NCI-H2107 treated with DMSO at 0.1 percent for 48 hours (cell line): ENCODE measurements around the gene ATAD3A.
"Not testable (repeated sequence)": the region's sequence is repeated elsewhere in the genome, so short reads cannot be mapped to it uniquely, and the experiment has no call there.

Source experiments
- DNase-seq: peaks from one replicate; lab custom pipeline; 2025; ENCODE audit not compliant: unreplicated experiment; lab: John Stamatoyannopoulos, UW

Gene ATAD3A

DNA sequence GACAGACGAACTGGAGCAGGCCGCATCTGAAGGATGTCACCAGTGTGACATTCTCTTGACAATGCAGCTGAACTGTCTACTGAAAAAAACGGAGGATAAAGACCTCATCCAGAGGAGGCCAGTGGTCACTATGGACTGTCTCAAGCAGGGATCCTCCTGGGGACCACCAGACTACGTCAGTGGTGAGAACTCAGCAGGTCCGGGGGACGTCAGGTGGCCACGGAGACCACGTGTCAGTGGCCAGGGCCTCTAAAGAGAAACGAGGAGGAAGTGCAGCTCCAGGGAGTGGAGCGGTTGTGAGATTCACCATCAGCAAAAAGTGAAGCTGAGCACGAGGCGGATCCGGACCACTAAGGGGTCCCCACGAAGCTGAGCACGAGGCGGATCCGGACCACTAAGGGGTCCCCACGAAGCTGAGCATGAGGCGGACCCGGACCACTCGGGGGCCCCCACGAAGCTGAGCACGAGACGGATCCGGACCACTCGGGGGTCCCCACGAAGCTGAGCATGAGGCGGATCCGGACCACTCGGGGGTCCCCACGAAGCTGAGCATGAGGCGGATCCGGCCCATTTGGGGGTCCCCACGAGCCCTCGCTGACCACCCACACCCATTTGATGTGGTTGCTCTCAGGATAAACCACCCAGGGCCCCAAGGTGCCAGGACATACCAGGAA, 42.0 kb downstream of the ATAD3A start:
- DNase-seq, result no peak

DNA sequence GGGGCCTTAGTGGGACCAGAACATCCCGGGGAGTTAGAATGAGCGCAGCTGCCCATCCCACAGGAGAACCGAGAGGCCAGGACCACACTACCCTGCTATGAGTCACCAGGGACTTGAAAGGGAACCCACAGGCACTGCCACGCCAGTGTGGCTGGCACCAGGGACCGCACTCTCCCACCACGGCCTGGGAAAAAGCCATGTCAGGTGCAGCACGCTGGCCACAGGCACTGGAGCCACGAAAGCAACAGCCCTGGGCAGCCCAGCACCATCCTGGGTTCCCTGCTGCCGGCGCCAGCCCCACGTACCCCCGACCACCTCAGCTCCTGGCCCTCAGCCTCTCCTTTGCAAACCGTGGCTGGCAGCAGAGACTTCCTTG, 42.6 kb downstream of the ATAD3A start:
- DNase-seq, result no peak

DNA sequence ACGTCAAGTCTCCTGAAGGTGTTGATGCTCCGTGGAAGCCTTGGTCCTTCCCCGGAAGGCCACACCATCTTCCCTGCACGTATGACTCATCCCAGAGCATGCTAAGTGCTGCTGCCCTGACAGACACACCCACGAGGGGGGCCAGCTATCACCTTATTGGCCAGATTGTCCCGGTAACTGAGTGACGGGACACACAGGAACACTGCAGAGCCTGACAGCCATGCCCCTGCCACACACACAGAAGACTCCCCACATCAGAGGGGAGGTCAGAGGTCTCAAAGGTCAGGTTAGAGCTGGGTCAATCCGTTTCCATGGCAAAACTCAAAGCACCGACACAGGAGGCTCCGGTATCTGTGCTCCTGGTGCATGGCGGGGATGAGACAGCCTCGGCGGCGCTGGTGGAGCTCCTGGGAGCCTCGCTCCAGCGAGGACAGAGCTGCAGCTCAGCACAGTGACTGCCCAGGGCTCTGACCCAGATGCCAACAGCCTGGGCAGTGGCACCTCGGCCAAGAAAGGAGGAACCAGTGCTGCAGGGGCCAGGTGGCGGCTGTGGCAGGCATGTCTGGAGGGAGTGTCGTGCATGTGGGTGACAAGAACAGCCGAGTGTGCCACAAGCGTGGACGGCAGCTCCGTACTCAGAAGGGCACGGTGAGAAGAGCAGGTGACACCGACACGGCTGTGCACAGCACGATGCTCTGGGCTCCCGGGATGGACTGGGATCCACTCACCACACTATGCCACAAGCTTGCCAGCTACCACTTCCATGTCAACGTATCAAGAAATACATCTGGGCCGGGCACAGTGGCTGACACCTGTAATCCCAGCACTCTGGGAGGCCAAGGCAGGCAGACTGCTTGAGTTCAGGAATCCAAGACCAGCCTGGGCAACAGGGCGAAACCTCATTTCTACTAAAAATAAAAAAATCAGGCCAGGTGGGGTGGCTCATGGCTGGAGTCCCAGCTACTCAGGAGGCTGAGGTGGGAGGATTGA, 43.3 kb downstream of the ATAD3A start:
- no peak for DNase-seq

DNA sequence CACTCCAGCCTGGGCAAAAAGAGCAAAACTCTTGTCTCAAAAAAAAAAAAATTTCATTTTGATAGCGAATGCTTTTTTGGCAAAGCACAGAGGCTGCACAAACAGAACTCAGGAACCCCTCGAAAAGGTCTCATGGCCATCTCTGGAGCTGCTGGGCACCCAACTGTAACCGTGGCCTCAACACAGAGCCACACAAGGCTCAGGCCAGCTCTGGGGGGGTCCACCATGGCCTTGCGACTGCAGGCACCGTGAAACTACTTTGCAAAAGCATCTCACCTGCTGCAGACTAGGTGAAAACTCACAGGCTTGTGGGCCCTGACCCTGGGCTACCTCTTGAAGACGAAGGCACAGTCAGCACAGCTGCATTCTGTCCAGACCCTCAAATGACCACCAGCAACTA, 44.5 kb downstream of the ATAD3A start:
- no peak for DNase-seq

DNA sequence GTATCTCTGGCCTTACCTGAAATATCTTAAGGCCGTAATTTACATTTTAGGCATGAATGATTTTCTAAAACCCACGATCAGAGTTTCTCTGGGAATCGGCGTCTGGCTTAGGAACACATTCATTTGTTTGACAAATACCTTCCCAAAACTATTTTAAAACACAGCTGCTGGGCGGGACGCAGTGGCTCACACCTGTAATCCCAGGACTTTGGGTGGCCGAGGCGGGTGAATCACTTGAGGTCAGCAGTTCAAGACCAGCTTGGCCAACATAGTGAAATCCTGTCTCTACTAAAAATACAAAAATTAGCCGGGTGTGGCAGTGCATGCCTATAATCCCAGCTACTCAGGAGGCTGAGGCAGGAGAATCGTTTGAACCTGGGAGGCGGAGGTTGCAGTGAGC, 45.0 kb downstream of the ATAD3A start:
- DNase-seq, result not testable (repeated sequence)

DNA sequence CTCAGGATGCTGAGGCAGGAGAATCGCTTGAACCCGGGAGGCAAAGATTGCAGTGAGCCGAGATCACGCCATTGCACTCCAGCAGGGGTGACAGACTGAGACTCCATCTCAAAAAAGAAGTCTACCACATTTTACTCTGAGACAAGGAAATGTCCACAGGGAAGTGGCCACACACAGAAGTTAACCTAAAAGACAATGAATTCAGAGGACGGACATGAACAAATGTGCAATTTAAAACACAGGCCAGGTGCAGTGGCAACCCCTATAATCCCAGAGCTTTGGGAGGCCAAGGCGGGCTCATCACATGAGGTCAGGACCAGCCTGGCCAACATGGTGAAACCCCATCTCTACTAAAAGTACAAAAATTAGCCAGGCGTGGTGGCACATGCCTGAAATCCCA, 45.7 kb downstream of the ATAD3A start:
- not testable (repeated sequence) for DNase-seq

DNA sequence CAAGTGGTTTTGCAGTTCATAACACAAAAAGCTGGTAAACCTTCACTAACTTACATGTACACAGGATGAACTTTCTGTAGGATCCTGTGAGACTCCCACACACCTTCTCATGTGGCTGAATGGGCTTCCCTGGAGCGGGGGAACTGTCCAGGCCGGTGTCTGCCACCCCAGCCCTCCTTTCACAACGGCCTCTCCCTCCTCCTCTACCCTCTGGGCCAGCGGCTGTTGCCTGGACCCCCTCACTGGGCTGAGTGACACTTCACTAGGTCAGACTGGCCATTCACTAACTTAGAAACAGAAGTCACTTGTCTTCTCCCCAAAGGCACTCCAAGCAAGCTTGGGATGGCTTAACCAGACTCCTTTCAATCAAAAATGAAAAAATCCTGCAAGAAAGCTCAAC, 46.6 kb downstream of the ATAD3A start:
- no peak for DNase-seq

DNA sequence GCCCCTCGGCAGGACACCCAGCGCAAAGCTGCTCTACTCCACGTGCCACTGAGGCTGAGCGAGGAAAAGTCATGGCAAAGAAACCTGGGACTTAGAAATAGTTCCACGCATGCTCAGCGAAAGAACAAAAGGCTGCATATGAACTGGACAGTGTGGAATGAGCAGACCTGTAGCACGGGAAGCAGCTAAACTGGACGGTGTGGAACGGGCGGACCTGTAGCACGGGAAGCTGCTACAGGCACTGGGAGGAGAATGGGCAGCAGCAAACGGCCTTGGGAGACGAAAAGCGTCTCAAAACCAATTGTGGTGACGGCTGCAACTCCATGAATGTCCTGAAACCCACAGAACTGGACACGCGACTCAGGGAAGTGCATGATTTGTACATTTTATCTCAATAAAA, 47.1 kb downstream of the ATAD3A start:
- no peak for DNase-seq

DNA sequence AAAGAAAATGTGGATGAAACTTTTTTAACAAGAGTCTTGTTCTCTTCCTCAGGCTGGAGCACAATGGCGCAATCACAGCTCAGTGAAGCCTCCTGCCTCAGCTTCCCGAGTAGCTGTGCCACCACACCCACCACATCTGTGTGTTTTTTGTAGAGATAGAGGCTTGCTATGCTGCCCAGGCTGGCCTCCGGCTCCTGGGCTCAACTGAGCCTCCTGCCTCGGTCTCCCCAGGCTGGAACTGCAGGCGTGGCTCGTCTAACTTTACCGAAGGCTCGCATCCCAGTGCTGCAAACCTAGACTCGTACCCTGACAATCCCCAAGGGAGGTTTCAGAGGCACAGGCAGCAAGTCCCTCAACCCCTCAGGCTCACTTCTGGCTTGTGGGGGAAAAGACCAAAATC, 48.2 kb downstream of the ATAD3A start:
- no peak for DNase-seq

DNA sequence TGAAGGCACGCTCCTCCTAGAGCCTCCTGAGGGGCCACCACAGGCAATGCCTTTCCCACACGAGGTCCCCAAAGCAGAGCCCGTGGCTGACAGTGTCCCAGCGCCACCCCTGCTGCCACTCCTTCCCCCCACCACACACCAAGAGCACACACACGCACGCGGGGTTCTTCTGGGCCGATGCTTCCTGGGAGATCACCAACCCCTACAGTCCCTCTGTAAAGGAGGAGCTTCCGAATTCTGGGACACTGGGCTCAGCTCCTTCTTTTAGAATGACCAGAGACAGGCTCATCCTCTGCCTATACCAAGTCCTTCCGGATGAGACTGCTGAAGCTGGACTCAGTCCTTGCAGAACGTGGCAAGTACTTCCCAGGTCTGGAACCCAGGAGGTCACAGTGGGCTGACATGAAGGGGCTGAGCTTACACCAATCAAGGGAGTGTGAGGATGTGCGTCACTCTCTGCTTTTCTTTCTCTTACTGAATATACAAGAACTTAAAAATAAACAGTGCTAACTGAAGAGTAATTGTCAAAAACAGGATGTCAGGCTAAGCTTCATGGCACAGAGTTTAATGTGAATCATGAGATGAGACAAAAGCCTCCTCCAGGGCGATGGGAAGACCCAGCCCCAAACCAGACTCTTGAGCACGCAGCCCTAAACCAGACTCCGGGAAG, 50.0 kb downstream of the ATAD3A start:
- no peak for DNase-seq

DNA sequence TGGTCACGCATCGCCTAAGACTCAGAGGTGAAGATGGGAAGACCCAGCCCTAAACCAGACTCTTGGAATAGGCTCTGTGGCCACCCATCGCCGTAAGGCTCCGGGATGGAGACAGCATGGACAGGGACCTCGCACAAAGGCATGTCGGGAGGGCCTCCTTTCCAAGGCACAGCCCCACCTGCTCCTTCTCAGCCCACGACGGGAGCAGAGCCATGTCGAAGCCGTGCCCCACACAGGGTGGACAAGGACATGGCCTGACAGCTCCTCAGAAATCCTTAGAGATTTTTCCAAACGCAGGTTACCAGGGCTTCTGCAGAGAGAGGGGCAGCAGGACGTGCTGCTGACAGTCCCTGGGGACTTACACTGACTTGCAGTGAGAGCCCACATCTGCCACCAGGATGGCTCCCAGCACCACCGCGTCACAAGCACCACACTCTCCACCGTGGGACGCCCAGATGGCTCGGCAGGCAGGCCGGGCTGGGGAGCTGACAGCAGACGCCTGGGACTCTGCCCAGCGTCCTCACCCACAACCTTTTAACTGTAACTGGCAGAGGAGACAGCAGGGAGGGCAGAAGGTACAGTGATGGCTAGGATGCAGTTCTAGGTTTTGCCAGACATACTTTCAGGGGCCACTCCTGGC, 50.7 kb downstream of the ATAD3A start:
- DNase-seq, result no peak

DNA sequence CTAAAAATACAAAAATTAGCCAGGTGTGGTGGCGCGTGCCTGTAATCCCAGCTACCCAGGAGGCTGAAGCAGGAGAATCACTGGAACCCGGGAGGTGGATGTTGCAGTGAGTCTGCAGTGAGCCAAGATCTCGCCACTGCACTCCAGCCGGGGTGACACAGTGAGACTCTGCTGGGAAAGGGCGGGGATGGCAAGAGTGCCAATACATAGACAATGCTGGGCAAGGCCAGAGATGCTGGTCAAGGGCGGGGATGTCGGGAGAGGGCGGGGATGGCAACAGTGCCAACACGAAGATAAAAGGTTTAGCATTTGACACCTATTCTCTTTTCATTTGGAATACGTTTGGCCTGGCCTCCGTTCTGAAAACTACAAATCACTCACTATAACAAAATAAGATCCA, 51.7 kb downstream of the ATAD3A start:
- no peak for DNase-seq

DNA sequence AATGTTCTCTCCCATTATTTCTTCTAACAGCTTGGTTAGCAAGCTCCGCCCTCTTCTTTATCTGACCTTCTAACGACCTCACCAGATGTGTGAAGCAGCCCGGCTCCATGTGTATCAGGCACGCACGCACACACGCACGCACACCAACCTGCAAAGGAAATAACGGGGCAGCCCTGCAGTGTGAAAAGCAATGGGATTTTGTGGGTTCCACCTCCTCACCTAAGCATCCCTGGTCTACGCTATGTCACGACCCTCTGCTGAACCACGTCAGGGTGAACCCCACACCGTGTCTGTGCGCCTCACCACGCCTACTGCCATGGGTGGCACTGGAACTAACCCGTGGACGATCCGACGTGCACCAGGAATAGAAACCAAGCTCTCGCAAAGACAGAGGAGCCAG, 52.3 kb downstream of the ATAD3A start:
- no peak for DNase-seq

DNA sequence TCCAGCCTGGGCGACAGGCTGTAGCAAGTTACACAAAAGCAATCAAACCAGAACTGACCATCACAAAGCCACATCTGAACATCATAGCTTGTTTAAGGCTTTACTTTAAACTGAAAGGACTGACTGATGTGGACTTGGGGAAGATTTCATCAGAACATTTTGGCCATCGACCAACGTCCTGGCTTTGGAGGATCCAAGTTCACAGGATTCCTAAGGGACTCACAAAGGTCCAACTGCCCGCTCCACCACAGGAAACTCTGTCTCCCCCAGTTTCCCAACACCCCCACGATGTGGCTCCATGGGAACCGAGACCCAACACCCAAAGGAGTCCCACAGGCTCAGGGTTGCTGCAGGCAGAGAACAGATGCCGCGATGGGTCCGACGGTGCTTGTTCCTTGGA, 53.4 kb downstream of the ATAD3A start:
- DNase-seq, result no peak

DNA sequence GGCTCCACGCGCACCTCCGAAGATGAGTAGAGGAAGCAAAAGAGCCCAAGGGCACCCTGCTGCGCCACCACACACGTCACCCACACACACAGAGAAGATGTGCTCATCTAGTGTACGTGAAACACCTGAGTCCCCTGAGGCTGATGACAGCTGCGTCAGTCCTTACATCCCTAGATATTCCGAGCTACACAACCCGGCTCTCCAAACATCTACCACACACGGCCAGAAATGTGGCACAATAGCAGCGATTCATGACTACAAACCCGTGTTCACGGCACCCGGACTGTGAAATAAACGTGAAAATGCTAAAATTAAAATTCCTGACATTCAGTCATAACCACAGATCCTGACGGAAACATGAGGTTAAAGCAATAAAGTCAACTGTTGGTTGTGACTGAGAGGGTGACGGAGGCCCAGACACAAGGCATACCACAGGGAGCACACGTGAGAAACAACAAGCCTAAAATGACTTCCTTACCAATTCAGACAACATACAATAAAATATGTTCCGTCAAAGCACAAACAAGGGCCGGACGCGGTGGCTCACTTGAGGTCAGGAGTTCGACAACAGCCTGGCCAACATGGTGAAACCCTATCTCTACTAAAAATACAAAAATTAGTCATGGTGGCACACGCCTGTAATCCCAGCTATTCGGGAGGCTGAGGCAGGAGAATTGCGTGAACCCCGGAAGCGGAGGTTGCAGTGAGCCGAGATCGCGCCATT, 55.4 kb downstream of the ATAD3A start:
- DNase-seq, result no peak

DNA sequence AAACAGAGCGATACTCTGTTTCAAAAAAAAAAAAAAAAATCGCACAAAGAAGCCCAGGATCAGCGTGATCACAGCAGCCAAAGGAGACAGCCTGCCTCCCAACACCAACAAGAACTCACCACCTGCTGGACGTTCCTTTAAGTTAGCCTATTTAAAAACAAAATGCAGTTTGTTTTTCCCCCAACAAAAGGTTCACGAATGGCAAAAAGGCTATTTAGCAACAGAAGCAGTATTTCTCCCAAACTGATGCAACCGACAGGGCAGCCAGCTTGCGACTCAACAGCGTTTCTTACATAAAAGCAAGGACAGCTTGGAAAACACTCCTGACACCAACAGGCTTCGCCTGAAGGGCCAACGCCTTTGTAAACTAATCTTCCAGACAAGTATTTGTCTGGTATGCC, 55.9 kb downstream of the ATAD3A start:
- DNase-seq, result no peak

DNA sequence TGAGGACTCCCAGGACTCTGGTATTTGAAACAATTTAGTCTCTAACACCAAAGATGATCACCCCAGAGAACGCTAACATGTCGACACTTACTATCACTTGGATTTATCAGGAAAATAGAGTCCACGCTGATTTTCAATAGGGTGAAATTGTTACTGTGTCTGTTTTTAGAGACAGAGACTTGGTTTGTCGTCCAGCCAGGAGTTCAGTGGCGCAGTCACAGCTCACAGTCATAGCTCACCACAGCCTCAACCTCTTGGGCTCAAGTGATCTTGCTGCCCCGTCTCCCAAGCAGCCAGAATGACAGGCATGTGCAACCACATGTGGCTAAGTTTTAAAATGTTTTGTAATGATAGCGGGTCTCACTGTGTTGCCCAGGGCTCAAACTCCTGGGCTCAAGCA, 57.4 kb downstream of the ATAD3A start:
- no peak for DNase-seq

DNA sequence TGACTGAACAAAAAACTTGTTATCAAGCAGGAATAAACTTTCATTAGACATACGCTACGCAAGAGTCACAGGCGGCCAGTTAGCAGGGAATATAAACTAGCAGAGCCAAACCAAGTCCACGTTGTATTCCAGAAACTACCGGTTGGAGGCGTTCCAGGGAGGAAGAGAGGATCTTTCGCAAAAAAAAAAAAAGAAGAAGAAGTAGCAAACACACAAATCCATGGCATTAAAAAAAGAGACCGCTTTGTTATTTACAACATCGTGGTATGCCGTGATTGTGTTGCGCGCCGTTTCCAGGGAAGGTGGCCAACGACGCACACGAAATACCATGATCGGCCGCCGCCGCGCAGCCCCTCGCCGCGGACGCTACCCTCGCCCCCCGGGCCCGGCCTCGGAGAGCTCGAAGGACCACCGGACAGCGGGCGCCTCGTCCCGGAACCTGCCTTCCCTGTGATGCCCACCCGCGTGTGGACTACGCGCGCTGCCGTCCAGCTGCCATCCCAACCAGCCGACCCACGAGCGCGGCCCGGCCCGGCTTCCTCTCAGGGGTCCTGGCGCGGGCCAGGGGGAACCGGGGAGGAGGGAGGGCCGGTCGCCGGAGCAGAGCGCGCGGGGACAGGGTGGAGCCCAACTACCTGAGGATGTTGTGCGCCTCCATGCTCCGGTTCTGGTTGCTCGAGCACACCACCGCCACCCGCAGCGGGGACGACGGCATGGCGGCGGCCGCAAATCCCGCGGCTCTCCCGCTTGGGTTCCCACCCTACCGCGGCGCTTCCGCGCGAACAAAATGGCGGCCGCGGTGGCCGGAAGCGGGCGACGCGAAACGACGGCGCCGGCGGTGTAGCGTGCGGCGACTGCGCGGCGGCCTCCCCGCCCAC, 62.1 kb downstream of the ATAD3A start:
- no peak for DNase-seq

DNA sequence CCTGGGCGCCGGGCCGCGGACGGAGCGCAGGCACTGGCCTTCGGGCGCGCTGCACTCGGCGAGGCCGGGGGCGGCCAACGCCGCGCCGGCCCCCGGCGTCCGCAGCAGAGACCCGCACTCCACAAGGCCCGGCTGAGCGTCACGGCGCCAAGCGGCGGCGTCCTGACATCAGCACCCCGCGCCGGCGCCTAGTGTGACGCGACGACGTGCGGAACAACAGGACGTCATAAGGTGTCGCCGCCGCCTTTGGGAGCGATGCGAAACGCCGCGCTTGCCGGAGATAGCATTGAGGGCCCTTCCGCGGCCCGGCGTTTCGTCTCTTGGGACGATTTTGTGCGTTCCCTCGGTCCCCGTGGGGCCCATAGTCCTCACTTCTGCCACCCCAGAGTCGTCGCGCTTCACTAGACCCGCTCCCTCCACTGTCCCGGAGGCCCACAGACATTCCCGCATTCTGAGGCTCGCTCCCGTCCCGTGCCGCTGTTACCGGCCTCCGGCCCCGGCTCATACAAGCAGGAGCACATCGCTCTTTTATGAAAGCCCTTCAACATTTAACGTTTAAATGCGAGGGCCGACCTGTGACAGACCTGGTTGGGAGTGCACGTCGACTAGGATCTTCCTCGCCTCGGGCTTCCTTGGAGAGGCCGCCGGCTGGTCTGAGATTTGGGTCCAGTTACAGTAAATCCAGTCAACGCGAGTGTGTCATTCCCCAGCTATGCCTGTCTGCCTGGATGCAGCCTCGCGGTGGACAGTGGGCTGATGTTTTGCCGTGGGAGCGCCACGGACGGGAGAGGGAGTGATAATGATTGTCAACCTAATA, 63.0 kb downstream of the ATAD3A start, which contains the start of gene SSU72:
Gene SSU72 (minus strand): TSS at position 143 of the 817 bp plus-strand sequence. CDS start 306 bp downstream, outside the sequence.
- no peak for DNase-seq
